GM06990 (cell line): ENCODE measurements around the gene MICALL1.

Experiments
- DNase-seq: peaks from one replicate; pipeline ENCODE4 v3.0.0-alpha.2; 2011; ENCODE audit not compliant: insufficient read length; ENCODE audit errors: extremely low read depth
- H3K27me3 ChIP-seq: replicated peaks from 2 replicates; pipeline ENCODE4 v1.6.0; 2011; ENCODE audit warnings: low read length; ENCODE audit not compliant: control insufficient read depth, insufficient read depth
- H3K36me3 ChIP-seq: 2 replicates; pipeline ENCODE4 v1.5.1; 2011; ENCODE audit warnings: low read length; ENCODE audit not compliant: control insufficient read depth, insufficient read depth
- H3K4me3 ChIP-seq: replicated peaks from 2 replicates; pipeline ENCODE4 v1.5.1; 2011; ENCODE audit warnings: low read depth, mild to moderate bottlenecking, control low read depth, low read length
- CTCF ChIP-seq: IDR thresholded peaks from 2 replicates; pipeline ENCODE4 v1.5.1; 2011; ENCODE audit warnings: low read length, control low read depth, mild to moderate bottlenecking, inconsistent platforms; ENCODE audit not compliant: insufficient read depth, poor library complexity, severe bottlenecking

MICALL1 gene

GRCh38 chr22:37929390-37929789 lies 23.3 kb downstream of the MICALL1 start:
- no peak for DNase-seq
- TF ChIP-seq CTCF = no peak
- no peak overlapping the region for H3K4me3 ChIP-seq
- H3K36me3 ChIP-seq = peaks cover 21% of the 10 kb centered on the region
- H3K27me3 ChIP-seq = no peaks in the 10 kb centered on the region

- no peaks in the 10 kb centered on the region for H3K27me3 ChIP-seq
- no peak for DNase-seq
- H3K4me3 ChIP-seq = no peak overlapping the region
- TF ChIP-seq CTCF = peak; percentile 65
- peaks cover 19% of the 10 kb centered on the region for H3K36me3 ChIP-seq
Measured at GRCh38 chr22:37930270-37930951, 24.3 kb downstream of the MICALL1 start.

- Histone ChIP-seq H3K4me3 (no peak overlapping the region), H3K36me3 (peaks cover 15% of the 10 kb centered on the region), H3K27me3 (no peaks in the 10 kb centered on the region)
- TF ChIP-seq CTCF = no peak
- DNase-seq = no peak
Measured at GRCh38 chr22:37930952-37931440, 24.9 kb downstream of the MICALL1 start.

- DNase-seq = no peak
- Histone ChIP-seq H3K4me3 (no peak overlapping the region), H3K36me3 (peaks cover 12% of the 10 kb centered on the region), H3K27me3 (no peaks in the 10 kb centered on the region)
- no peak for TF ChIP-seq CTCF
Measured at GRCh38 chr22:37931893-37932389, 25.8 kb downstream of the MICALL1 start.

- Histone ChIP-seq H3K27me3 (no peaks in the 10 kb centered on the region), H3K4me3 (no peak overlapping the region), H3K36me3 (peaks cover 13% of the 10 kb centered on the region)
- DNase-seq = no peak
- TF ChIP-seq CTCF = no peak
Measured at GRCh38 chr22:37932401-37932800, 26.3 kb downstream of the MICALL1 start.
